HCT116 (cell line): ENCODE results near the gene GLMN. TPM values are rescaled to one million over a fixed set of nuclear protein-coding genes. Genes with fewer than 3 reads are reported as not detected.
"Not testable (repeated sequence)": the region's sequence is repeated elsewhere in the genome, so short reads cannot be mapped to it uniquely, and the experiment has no call there.

Source experiments
- ATAC-seq: fragments of 200-7000 bp; cut with Tn5 transposase; 2 replicates; pipeline ENCODE4 v1.9.1; 2020; ENCODE audit warnings: mild to moderate bottlenecking, moderate library complexity
- BruUV-seq: library from RNA; stranded (reverse); fragments of 400-500 nt; replicated peaks from 2 replicates; lab custom pipeline; 2021; lab: Mats Ljungman, UMichigan
- CTCF ChIA-PET: fragments of 300-600 bp; sonication (Branson Sonifier 250); formaldehyde crosslinking; loops from one replicate; lab custom pipeline; 2021; ENCODE audit warnings: antibody characterized with exemption; lab: Charles Lee
- POLR2A ChIA-PET: fragments of 300-600, 350-600 bp; sonication (Branson Sonifier 250); formaldehyde crosslinking; loops from one replicate; lab custom pipeline; 2021; ENCODE audit warnings: antibody characterized with exemption; lab: Charles Lee
- RAD21 ChIA-PET, 2 experiments: fragments of 300-600 bp; sonication (Branson Sonifier 250); formaldehyde crosslinking; loops; one replicate each; lab custom pipeline; 2023; ENCODE audit warnings: low total read pairs in 2 of 2; ENCODE audit not compliant: uncharacterized antibody in 2 of 2, unreplicated experiment in 2 of 2, low non-redundant PET in 1 of 2; lab: Charles Lee
- DNase-seq: peaks from one replicate; pipeline ENCODE4 v3.0.0-alpha.2; 2010; ENCODE audit warnings: low read depth, low spot score
- H2AFZ ChIP-seq: fragments of 200-600 bp; shearing (Covaris generic), sonication (generic); 2 replicates; pipeline ENCODE4 v1.6.1; 2017; ENCODE audit warnings: low read depth, mixed run types, mixed read lengths, antibody characterized with exemption, low read length; ENCODE audit not compliant: poor library complexity, severe bottlenecking
- H3K27ac ChIP-seq: 2 replicates; pipeline ENCODE4 v1.5.1; 2012; ENCODE audit warnings: low read depth, low read length
- H3K27me3 ChIP-seq: fragments of 200-600 bp; sonication (generic); 2 replicates; pipeline ENCODE4 v1.6.1; 2016; ENCODE audit warnings: mixed run types, low read length, mixed read lengths; ENCODE audit not compliant: insufficient read depth
- H3K36me3 ChIP-seq, 2 experiments: fragments of 200-500 bp in 1 of 2; fragments of 200-600 bp in 1 of 2; sonication (Bioruptor generic) in 1 of 2; sonication (generic) in 1 of 2; 2 replicates each; pipeline versions ENCODE4 v1.5.1 to v1.6.1; 2014 to 2016; ENCODE audit warnings: low read length in 2 of 2, inconsistent platforms in 1 of 2, mixed read lengths in 1 of 2, mixed run types in 1 of 2; ENCODE audit not compliant: insufficient read depth in 2 of 2, control insufficient read depth in 1 of 2
- H3K4me1 ChIP-seq, 2 experiments: fragments of 200-600 bp in 1 of 2; sonication (generic) in 1 of 2; 2 replicates each; pipeline versions ENCODE4 v1.5.1 to v1.6.1; 2012 to 2017; ENCODE audit warnings: low read length in 2 of 2, inconsistent platforms in 1 of 2, mild to moderate bottlenecking in 1 of 2, mixed read lengths in 1 of 2, mixed run types in 1 of 2, moderate library complexity in 1 of 2; ENCODE audit not compliant: insufficient read depth in 2 of 2, control insufficient read depth in 1 of 2
- H3K4me2 ChIP-seq: fragments of 200-600 bp; sonication (generic); 2 replicates; pipeline ENCODE4 v1.6.1; 2017; ENCODE audit warnings: mixed run types, low read length, mixed read lengths
- H3K4me3 ChIP-seq, 2 experiments: fragments of 200-600 bp in 1 of 2; sonication (generic) in 1 of 2; replicated peaks in 1 of 2; 2 replicates each; pipeline ENCODE4 v1.5.1; 2011 to 2016; ENCODE audit warnings: low read length in 2 of 2, control low read depth in 1 of 2, low read depth in 1 of 2, mild to moderate bottlenecking in 1 of 2, mixed read lengths in 1 of 2, mixed run types in 1 of 2
- H3K79me2 ChIP-seq: fragments of 200-600 bp; sonication (generic); 2 replicates; pipeline ENCODE4 v1.6.1; 2017; ENCODE audit warnings: mild to moderate bottlenecking, mixed run types, low read length, moderate library complexity, mixed read lengths; ENCODE audit not compliant: insufficient read depth
- H3K9ac ChIP-seq: fragments of 200-600 bp; sonication (generic); 2 replicates; pipeline ENCODE4 v1.6.1; 2016; ENCODE audit warnings: low read length, mixed read lengths
- H3K9me2 ChIP-seq: fragments of 200-600 bp; sonication (generic), shearing (Covaris generic); 2 replicates; pipeline ENCODE4 v1.6.1; 2017; ENCODE audit warnings: mixed run types, mild to moderate bottlenecking, moderate library complexity; ENCODE audit not compliant: insufficient read depth
- H3K9me3 ChIP-seq, 2 experiments: fragments of 200-500 bp in 1 of 2; fragments of 200-600 bp in 1 of 2; sonication (Bioruptor generic) in 1 of 2; sonication (generic) in 1 of 2; 2 replicates each; pipeline ENCODE4 v1.6.1; 2014 to 2017; ENCODE audit warnings: low read length in 2 of 2, mixed read lengths in 2 of 2, inconsistent platforms in 1 of 2, low read depth in 1 of 2, mild to moderate bottlenecking in 1 of 2, mixed run types in 1 of 2, moderate library complexity in 1 of 2; ENCODE audit not compliant: control insufficient read depth in 1 of 2, insufficient read depth in 1 of 2
- H4K20me1 ChIP-seq: fragments of 200-600 bp; sonication (generic), shearing (Covaris generic); 2 replicates; pipeline ENCODE4 v1.6.1; 2017; ENCODE audit warnings: mixed run types, mild to moderate bottlenecking, moderate library complexity; ENCODE audit not compliant: insufficient read depth
- EZH2phosphoT487 ChIP-seq: fragments of 200-600 bp; IDR thresholded peaks from 2 replicates; pipeline ENCODE4 v1.6.1; 2018; ENCODE audit warnings: antibody characterized with exemption, borderline replicate concordance
- POLR2AphosphoS5 ChIP-seq: IDR thresholded peaks from 2 replicates; pipeline ENCODE4 v1.6.1; 2011; ENCODE audit warnings: mild to moderate bottlenecking, low read depth, low read length, moderate library complexity
- RAD21 ChIP-seq: IDR thresholded peaks from 2 replicates; pipeline ENCODE4 v1.6.1; 2012; ENCODE audit warnings: low read depth, mild to moderate bottlenecking
- intact Hi-C: fragments of 100-400 bp; cut with micrococcal nuclease; formaldehyde crosslinking; loops from 2 replicates; pipeline ENCODE4 v1.10.0; 2022
- total RNA-seq: library from RNA; stranded (reverse); gene quantifications from one replicate; pipeline ENCODE4 v1.2.1, GENCODE V29; 2021; ENCODE audit not compliant: unreplicated experiment
- TF ChIP-seq, protein P1 (sequence below), 3 experiments: fragments of 200-600 bp in 1 of 3; sonication (generic) in 1 of 3; IDR thresholded peaks in 2 of 3; conservative IDR thresholded peaks in 1 of 3; 2 replicates each; pipeline ENCODE4 v1.5.1; 2012 to 2017; ENCODE audit warnings: low read depth in 2 of 3, low read length in 2 of 3, antibody characterized with exemption in 1 of 3, borderline replicate concordance in 1 of 3, control low read depth in 1 of 3, mild to moderate bottlenecking in 1 of 3, mixed read lengths in 1 of 3, mixed run types in 1 of 3, moderate library complexity in 1 of 3; ENCODE audit not compliant: insufficient read depth in 1 of 3

The GLMN gene
- total RNA-seq, 1 experiment from 2014 or later = 10.9 TPM

- BruUV-seq = no TSS peak
- peak; percentile 8 for ATAC-seq
Observed at GRCh38 chr1:92298213-92298572, 594 bp downstream of the GLMN start.

GRCh38 chr1:92291372-92291999 is 7.3 kb downstream of the GLMN start:
- no peak overlapping the region for H3K9ac ChIP-seq
- H3K79me2 ChIP-seq = no peaks in the 10 kb centered on the region
- no peak overlapping the region for H3K4me2 ChIP-seq
- H2AFZ ChIP-seq = no peak overlapping the region
- H3K4me3 ChIP-seq = no peak overlapping the region
- intact Hi-C loops = loop anchor here (1.0 to 10.0 kb wide), 4 partner anchors 294 to 1007 kb away; no protein-coding TSS in a partner anchor
- no peaks in the 10 kb centered on the region for H3K9me2 ChIP-seq
- no peaks in the 10 kb centered on the region for H4K20me1 ChIP-seq
- no peak for TF ChIP-seq POLR2AphosphoS5
- TF ChIP-seq, protein P1, sequence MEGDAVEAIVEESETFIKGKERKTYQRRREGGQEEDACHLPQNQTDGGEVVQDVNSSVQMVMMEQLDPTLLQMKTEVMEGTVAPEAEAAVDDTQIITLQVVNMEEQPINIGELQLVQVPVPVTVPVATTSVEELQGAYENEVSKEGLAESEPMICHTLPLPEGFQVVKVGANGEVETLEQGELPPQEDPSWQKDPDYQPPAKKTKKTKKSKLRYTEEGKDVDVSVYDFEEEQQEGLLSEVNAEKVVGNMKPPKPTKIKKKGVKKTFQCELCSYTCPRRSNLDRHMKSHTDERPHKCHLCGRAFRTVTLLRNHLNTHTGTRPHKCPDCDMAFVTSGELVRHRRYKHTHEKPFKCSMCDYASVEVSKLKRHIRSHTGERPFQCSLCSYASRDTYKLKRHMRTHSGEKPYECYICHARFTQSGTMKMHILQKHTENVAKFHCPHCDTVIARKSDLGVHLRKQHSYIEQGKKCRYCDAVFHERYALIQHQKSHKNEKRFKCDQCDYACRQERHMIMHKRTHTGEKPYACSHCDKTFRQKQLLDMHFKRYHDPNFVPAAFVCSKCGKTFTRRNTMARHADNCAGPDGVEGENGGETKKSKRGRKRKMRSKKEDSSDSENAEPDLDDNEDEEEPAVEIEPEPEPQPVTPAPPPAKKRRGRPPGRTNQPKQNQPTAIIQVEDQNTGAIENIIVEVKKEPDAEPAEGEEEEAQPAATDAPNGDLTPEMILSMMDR (IDR thresholded peaks at IDR 0.05 in 2 of 3, conservative IDR thresholded peaks at IDR 0.05 in 1 of 3; ENCODE audit: borderline replicate concordance in 1 of 3, insufficient read depth in 1 of 3, low read depth in 2 of 3, low read length in 2 of 3) = peak; percentile 67 to 79 (median 69); a peak in 5 of 6 replicates
- peak; percentile 85 for TF ChIP-seq RAD21
- H3K4me1 ChIP-seq = no peaks in the 10 kb centered on the region
- H3K27ac ChIP-seq = no peak overlapping the region
- CTCF ChIA-PET = interaction anchor here (0.5 to 2.5 kb wide), 25 partner anchors 9 to 885 kb away, joined by 3 to 86 read pairs (median 5); partner anchors contain the start of genes GLMN and RPAP2
- H3K36me3 ChIP-seq = peaks cover 4 to 11% of the 10 kb centered on the region in 2 experiments; a peak in 3 of 4 replicates
- ATAC-seq (peak; percentile 70), DNase-seq (peak; percentile 52)
- RAD21 ChIA-PET = interaction anchor here (1.0 to 1.5 kb wide), 4 partner anchors 261 to 298 kb away, joined by 3 to 8 read pairs (median 4); no protein-coding TSS in a partner anchor
- H3K27me3 ChIP-seq = no peaks in the 10 kb centered on the region
- BruUV-seq = no TSS peak
- POLR2A ChIA-PET = no interaction called here
- no peaks in the 10 kb centered on the region for H3K9me3 ChIP-seq

More at GRCh38 chr1:92298213-92298572, 594 bp downstream of the GLMN start:
- no peaks in the 10 kb centered on the region for H4K20me1 ChIP-seq
- CTCF ChIA-PET = interaction anchor here (1.3 to 2.6 kb wide), 2 partner anchors 12 to 301 kb away, joined by 3 to 10 read pairs; no protein-coding TSS in a partner anchor
- H3K27me3 ChIP-seq = no peaks in the 10 kb centered on the region
- no peaks in the 10 kb centered on the region for H3K9me2 ChIP-seq
- TF ChIP-seq, protein P1 (IDR thresholded peaks at IDR 0.05 in 2 of 3, conservative IDR thresholded peaks at IDR 0.05 in 1 of 3; ENCODE audit: borderline replicate concordance in 1 of 3, insufficient read depth in 1 of 3, low read depth in 2 of 3, low read length in 2 of 3) = peak in 1 of 3 experiments; percentile 44; a peak in 1 of 6 replicates
- TF ChIP-seq EZH2phosphoT487 = no peak
- no peaks in the 10 kb centered on the region for H3K9me3 ChIP-seq
- intact Hi-C loops = loop anchor here (5.0 to 10.0 kb wide), 2 partner anchors 356 to 1013 kb away; no protein-coding TSS in a partner anchor
- H3K4me2 ChIP-seq = peak overlapping the region; percentile 78
- peak overlapping the region; percentile 70 for H2AFZ ChIP-seq
- POLR2A ChIA-PET = no interaction called here
- RAD21 ChIA-PET = interaction anchor here in 1 of 2 experiments (1.3 kb wide), 1 partner anchor 301 kb away, joined by 4 read pairs; no protein-coding TSS in a partner anchor
- H3K4me1 ChIP-seq = peaks cover 0 to 9% of the 10 kb centered on the region in 2 experiments; a peak in 2 of 4 replicates
- peaks cover 41% of the 10 kb centered on the region for H3K79me2 ChIP-seq
- H3K4me3 ChIP-seq = peak overlapping the region; percentile 89 to 92
- peak overlapping the region; percentile 86 for H3K27ac ChIP-seq
- peaks cover 2 to 3% of the 10 kb centered on the region in 2 experiments; a peak in 2 of 4 replicates for H3K36me3 ChIP-seq
- DNase-seq = no peak
- H3K9ac ChIP-seq = peak overlapping the region; percentile 89

DNA sequence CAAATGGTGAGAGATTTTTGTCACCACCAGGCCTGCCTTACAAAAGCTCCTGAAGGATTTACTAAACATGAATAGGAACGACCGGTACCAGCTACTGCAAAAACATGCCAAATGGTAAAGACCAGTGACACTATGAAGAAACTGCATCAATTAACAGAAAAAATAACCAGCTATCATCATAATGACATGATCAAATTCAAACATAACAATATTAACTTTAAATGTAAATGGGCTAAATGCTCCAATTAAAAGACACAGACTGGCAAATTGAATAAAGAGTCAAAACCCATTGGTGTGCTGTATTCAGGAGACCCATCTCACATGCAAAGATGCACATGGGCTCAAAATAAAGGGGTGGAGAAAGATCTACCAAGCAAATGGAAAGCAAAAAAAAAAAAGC is 17.4 kb downstream of the GLMN start:
- BruUV-seq, DNase-seq, H3K27ac ChIP-seq, H3K9me2 ChIP-seq, H3K9me3 ChIP-seq, H3K4me3 ChIP-seq, CTCF ChIA-PET, RAD21 ChIA-PET, H4K20me1 ChIP-seq, H3K4me2 ChIP-seq, intact Hi-C loops, H3K27me3 ChIP-seq, POLR2A ChIA-PET, H2AFZ ChIP-seq, H3K4me1 ChIP-seq, ATAC-seq, H3K36me3 ChIP-seq, H3K9ac ChIP-seq, H3K79me2 ChIP-seq: not testable (repeated sequence)
